BJ (cell line): Measurements from ENCODE around the gene RAET1G. TPM values are rescaled to one million over a fixed set of nuclear protein-coding genes. Genes with fewer than 3 reads are reported as not detected.

ENCODE experiments used
- CTCF ChIA-PET: fragments of 350-600 bp; formaldehyde crosslinking; extraction: SDS; loops from one replicate; lab custom pipeline; 2021; ENCODE audit warnings: antibody characterized with exemption, inconsistent platforms; lab: Yijun Ruan, JAX
- POLR2A ChIA-PET: fragments of 300-600 bp; sonication (Branson Sonifier 250); formaldehyde crosslinking; extraction: SDS; loops from one replicate; lab custom pipeline; 2021; ENCODE audit warnings: antibody characterized with exemption; lab: Charles Lee
- DNase-seq: peaks from one replicate; pipeline ENCODE4 v3.0.0-alpha.2; 2011; ENCODE audit warnings: low read depth
- H3K27me3 ChIP-seq: 2 replicates; pipeline ENCODE4 v1.6.0; 2011; ENCODE audit warnings: low read length; ENCODE audit not compliant: control insufficient read depth, insufficient read depth
- H3K36me3 ChIP-seq: 2 replicates; pipeline ENCODE4 v1.5.1; 2011; ENCODE audit warnings: low read length; ENCODE audit not compliant: control insufficient read depth, insufficient read depth
- H3K4me3 ChIP-seq: 2 replicates; pipeline ENCODE4 v1.5.1; 2011; ENCODE audit warnings: low read depth, mild to moderate bottlenecking, control low read depth, low read length
- CTCF ChIP-seq: IDR thresholded peaks from 2 replicates; pipeline ENCODE4 v1.5.1; 2011; ENCODE audit warnings: low read depth, mild to moderate bottlenecking, control low read depth, inconsistent platforms, low read length, moderate library complexity; ENCODE audit not compliant: insufficient read depth
- polyA plus RNA-seq: library from polyadenylated mRNA; depleted of rRNA; stranded (reverse); fragments of >200 nt; gene quantifications from 2 replicates; pipeline ENCODE4 v1.2.3, GENCODE V29; 2011

RAET1G gene
- polyA plus RNA-seq, 1 experiment, result 1.1 TPM

DNA sequence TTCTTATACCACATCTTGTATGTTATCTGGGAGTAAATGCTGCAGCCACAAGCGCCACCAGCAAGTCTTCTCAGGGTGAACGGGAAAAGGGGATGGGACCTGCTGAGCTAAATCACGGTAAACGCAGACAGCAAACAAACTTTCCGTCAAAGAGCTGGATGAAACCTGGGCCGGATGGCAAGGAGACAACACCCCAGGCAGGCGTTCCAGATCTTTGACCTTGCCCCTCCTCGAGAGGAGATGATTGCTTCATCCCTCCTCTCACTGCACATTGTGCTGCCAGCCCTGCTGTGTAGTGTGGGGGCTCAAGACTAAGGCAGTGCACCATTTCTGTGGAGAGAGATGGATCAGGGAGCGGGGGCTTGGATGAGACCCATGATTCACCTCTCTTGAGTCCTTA lies 34.8 kb downstream of the RAET1G start:
- DNase-seq, result no peak
- POLR2A ChIA-PET, result no interaction called here
- Histone ChIP-seq H3K27me3 (no peaks in the 10 kb centered on the region; the same call in 1 of the 2 replicates), H3K4me3 (no peak overlapping the region), H3K36me3 (no peaks in the 10 kb centered on the region)
- CTCF ChIA-PET, result no interaction called here
- TF ChIP-seq CTCF, result no peak

DNA sequence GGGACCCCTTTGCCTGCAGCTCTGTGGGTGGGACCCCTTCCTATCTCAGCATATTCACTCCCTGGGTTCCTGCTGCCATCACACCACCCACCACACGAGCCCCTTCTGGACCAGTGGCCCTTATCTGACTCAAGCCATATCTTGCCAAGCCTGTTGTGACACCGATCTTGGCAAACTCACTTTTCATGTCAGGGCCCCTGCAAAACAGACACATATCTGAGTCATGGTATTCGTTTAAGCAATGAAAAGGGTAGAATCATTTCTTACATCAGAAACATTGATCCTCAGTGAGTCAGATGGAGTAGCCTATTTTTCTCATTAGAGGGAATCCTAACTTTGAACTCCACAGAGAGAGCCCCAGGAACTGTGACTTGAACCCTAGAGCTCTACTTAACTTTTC lies 35.6 kb downstream of the RAET1G start:
- no peaks in the 10 kb centered on the region; the same call in 1 of the 2 replicates for H3K27me3 ChIP-seq
- H3K36me3 ChIP-seq, result no peaks in the 10 kb centered on the region
- POLR2A ChIA-PET, result no interaction called here
- no peak for TF ChIP-seq CTCF
- CTCF ChIA-PET, result interaction anchor here (1.2 kb wide), 1 partner anchor 10 kb away, joined by 3 read pairs; no protein-coding TSS in a partner anchor
- no peak for DNase-seq
- no peak overlapping the region for H3K4me3 ChIP-seq

DNA sequence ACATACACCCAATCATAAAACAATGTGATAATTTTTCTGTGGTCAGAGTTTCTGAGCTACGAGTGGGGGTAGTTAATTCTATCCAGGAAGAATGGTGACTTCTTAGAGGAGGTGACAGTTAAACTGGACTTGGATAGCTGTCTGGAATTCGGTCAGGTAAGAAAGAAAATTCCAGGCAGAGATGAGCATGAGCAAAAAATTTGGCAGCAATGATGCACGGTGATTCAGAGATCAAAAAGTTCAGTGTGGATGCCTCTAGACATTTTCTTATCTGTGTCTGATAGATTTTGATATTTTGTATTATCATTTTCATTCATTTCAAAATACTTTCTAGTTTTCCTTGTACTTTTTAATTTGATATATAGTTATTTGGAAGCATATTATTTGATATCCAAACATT lies 37.0 kb downstream of the RAET1G start:
- Histone ChIP-seq H3K4me3 (no peak overlapping the region), H3K36me3 (no peaks in the 10 kb centered on the region), H3K27me3 (no peaks in the 10 kb centered on the region; the same call in 1 of the 2 replicates)
- POLR2A ChIA-PET, result no interaction called here
- no peak for DNase-seq
- TF ChIP-seq CTCF, result no peak
- CTCF ChIA-PET, result interaction anchor here (1.2 kb wide), 1 partner anchor 46 kb away, joined by 3 read pairs; no protein-coding TSS in a partner anchor

- POLR2A ChIA-PET, result no interaction called here
- peaks cover 3% of the 10 kb centered on the region for H3K27me3 ChIP-seq
- no peak for TF ChIP-seq CTCF
- CTCF ChIA-PET, result no interaction called here
- DNase-seq, result no peak
- H3K36me3 ChIP-seq, result no peaks in the 10 kb centered on the region
- H3K4me3 ChIP-seq, result no peak overlapping the region
These were observed 38.3 kb downstream of the RAET1G start for GRCh38 chr6:149884617-149885016.

GRCh38 chr6:149884215-149884614 lies 38.7 kb downstream of the RAET1G start:
- POLR2A ChIA-PET, result no interaction called here
- no peak for TF ChIP-seq CTCF
- peaks cover 3% of the 10 kb centered on the region for H3K27me3 ChIP-seq
- H3K4me3 ChIP-seq, result no peak overlapping the region
- DNase-seq, result no peak
- H3K36me3 ChIP-seq, result no peaks in the 10 kb centered on the region
- CTCF ChIA-PET, result no interaction called here
